Erythroblast (primary cell): ENCODE data around the gene PPP3CA.

Experiments
- GATA1 ChIP-seq: IDR thresholded peaks from 2 replicates; pipeline ENCODE4 v1.6.1; 2011; ENCODE audit warnings: low read depth, mild to moderate bottlenecking, control low read depth, low read length, moderate library complexity
- POLR2A ChIP-seq: IDR thresholded peaks from 2 replicates; pipeline ENCODE4 v1.6.1; 2011; ENCODE audit warnings: mild to moderate bottlenecking, low read length

- no peak for TF ChIP-seq POLR2A
- TF ChIP-seq GATA1, result no peak
These were observed 218.9 kb downstream of the PPP3CA start for GRCh38 chr4:101128473-101128872.
